GM10847 (cell line): ENCODE data around the gene MCTP1.

Experiments
- POLR2A ChIP-seq: IDR thresholded peaks from 2 replicates; pipeline ENCODE4 v1.6.1; 2011; ENCODE audit not compliant: insufficient read length; ENCODE audit errors: extremely low read depth

MCTP1 gene

GRCh38 chr5:95175106-95175505, 109.8 kb downstream of the MCTP1 start:
- no peak for TF ChIP-seq POLR2A

GRCh38 chr5:95172659-95173058, 112.2 kb downstream of the MCTP1 start:
- TF ChIP-seq POLR2A, result no peak

- no peak for TF ChIP-seq POLR2A
Measured at GRCh38 chr5:95164861-95165260, 120.0 kb downstream of the MCTP1 start.

GRCh38 chr5:95163079-95163478, 121.8 kb downstream of the MCTP1 start:
- TF ChIP-seq POLR2A, result no peak

- TF ChIP-seq POLR2A, result no peak
Measured at GRCh38 chr5:95162231-95162992, 122.5 kb downstream of the MCTP1 start.

- no peak for TF ChIP-seq POLR2A
Measured at GRCh38 chr5:95159603-95160002, 125.3 kb downstream of the MCTP1 start.

GRCh38 chr5:95155888-95156287, 129.0 kb downstream of the MCTP1 start:
- no peak for TF ChIP-seq POLR2A

GRCh38 chr5:95153511-95153910, 131.4 kb downstream of the MCTP1 start:
- no peak for TF ChIP-seq POLR2A

GRCh38 chr5:95152535-95152934, 132.4 kb downstream of the MCTP1 start:
- TF ChIP-seq POLR2A, result no peak

- TF ChIP-seq POLR2A, result no peak
Measured at GRCh38 chr5:95152131-95152530, 132.8 kb downstream of the MCTP1 start.

- no peak for TF ChIP-seq POLR2A
Measured at GRCh38 chr5:95151694-95152093, 133.2 kb downstream of the MCTP1 start.

- TF ChIP-seq POLR2A, result no peak
Measured at GRCh38 chr5:95149387-95149786, 135.5 kb downstream of the MCTP1 start.

GRCh38 chr5:95148453-95148852, 136.4 kb downstream of the MCTP1 start:
- TF ChIP-seq POLR2A, result no peak

- TF ChIP-seq POLR2A, result no peak
Measured at GRCh38 chr5:95142145-95142544, 142.7 kb downstream of the MCTP1 start.

GRCh38 chr5:95141141-95141540, 143.8 kb downstream of the MCTP1 start:
- no peak for TF ChIP-seq POLR2A

- no peak for TF ChIP-seq POLR2A
Measured at GRCh38 chr5:95134326-95134725, 150.6 kb downstream of the MCTP1 start.

- no peak for TF ChIP-seq POLR2A
Measured at GRCh38 chr5:95132096-95132495, 152.8 kb downstream of the MCTP1 start.
